ENCODE results near the gene ENHO. TPM values are rescaled to one million over a fixed set of nuclear protein-coding genes. Genes with fewer than 3 reads are reported as not detected.

ENHO gene
- total and polyA plus RNA-seq, 2 experiments from 2014 or later, result 13.8 to 19.7 TPM

DNA sequence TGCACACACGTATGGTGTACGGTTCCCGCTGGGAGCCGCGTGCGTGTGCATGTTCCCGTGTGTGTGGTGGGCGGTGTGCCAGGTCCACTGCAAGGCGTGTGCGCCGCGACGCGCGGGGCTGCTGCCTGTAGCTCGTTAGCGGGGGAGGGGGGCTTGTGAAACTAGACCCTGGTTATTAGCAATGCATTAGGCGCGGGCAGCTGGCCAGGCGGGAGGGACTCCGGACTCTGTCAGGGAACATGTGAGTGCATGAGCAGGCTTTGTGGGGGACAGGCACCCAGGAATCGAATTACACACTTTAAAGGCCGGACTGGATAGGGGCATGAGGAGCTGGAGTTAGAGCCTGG, 32.2 kb upstream of the ENHO start (continued):
- TF ChIP-seq, protein P1, sequence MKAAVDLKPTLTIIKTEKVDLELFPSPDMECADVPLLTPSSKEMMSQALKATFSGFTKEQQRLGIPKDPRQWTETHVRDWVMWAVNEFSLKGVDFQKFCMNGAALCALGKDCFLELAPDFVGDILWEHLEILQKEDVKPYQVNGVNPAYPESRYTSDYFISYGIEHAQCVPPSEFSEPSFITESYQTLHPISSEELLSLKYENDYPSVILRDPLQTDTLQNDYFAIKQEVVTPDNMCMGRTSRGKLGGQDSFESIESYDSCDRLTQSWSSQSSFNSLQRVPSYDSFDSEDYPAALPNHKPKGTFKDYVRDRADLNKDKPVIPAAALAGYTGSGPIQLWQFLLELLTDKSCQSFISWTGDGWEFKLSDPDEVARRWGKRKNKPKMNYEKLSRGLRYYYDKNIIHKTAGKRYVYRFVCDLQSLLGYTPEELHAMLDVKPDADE (IDR thresholded peaks at IDR 0.05), result no peak
- TF ChIP-seq, protein P2, sequence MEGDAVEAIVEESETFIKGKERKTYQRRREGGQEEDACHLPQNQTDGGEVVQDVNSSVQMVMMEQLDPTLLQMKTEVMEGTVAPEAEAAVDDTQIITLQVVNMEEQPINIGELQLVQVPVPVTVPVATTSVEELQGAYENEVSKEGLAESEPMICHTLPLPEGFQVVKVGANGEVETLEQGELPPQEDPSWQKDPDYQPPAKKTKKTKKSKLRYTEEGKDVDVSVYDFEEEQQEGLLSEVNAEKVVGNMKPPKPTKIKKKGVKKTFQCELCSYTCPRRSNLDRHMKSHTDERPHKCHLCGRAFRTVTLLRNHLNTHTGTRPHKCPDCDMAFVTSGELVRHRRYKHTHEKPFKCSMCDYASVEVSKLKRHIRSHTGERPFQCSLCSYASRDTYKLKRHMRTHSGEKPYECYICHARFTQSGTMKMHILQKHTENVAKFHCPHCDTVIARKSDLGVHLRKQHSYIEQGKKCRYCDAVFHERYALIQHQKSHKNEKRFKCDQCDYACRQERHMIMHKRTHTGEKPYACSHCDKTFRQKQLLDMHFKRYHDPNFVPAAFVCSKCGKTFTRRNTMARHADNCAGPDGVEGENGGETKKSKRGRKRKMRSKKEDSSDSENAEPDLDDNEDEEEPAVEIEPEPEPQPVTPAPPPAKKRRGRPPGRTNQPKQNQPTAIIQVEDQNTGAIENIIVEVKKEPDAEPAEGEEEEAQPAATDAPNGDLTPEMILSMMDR (conservative IDR thresholded peaks at IDR 0.05; ENCODE audit: low read depth in 2 of 2), result no peak
- no peak for TF ChIP-seq EZH2 (IDR thresholded peaks at IDR 0.05; ENCODE audit: low read depth, unreplicated experiment)
- TF ChIP-seq, protein P3, sequence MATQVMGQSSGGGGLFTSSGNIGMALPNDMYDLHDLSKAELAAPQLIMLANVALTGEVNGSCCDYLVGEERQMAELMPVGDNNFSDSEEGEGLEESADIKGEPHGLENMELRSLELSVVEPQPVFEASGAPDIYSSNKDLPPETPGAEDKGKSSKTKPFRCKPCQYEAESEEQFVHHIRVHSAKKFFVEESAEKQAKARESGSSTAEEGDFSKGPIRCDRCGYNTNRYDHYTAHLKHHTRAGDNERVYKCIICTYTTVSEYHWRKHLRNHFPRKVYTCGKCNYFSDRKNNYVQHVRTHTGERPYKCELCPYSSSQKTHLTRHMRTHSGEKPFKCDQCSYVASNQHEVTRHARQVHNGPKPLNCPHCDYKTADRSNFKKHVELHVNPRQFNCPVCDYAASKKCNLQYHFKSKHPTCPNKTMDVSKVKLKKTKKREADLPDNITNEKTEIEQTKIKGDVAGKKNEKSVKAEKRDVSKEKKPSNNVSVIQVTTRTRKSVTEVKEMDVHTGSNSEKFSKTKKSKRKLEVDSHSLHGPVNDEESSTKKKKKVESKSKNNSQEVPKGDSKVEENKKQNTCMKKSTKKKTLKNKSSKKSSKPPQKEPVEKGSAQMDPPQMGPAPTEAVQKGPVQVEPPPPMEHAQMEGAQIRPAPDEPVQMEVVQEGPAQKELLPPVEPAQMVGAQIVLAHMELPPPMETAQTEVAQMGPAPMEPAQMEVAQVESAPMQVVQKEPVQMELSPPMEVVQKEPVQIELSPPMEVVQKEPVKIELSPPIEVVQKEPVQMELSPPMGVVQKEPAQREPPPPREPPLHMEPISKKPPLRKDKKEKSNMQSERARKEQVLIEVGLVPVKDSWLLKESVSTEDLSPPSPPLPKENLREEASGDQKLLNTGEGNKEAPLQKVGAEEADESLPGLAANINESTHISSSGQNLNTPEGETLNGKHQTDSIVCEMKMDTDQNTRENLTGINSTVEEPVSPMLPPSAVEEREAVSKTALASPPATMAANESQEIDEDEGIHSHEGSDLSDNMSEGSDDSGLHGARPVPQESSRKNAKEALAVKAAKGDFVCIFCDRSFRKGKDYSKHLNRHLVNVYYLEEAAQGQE (IDR thresholded peaks at IDR 0.05; ENCODE audit: unreplicated experiment), result no peak

DNA sequence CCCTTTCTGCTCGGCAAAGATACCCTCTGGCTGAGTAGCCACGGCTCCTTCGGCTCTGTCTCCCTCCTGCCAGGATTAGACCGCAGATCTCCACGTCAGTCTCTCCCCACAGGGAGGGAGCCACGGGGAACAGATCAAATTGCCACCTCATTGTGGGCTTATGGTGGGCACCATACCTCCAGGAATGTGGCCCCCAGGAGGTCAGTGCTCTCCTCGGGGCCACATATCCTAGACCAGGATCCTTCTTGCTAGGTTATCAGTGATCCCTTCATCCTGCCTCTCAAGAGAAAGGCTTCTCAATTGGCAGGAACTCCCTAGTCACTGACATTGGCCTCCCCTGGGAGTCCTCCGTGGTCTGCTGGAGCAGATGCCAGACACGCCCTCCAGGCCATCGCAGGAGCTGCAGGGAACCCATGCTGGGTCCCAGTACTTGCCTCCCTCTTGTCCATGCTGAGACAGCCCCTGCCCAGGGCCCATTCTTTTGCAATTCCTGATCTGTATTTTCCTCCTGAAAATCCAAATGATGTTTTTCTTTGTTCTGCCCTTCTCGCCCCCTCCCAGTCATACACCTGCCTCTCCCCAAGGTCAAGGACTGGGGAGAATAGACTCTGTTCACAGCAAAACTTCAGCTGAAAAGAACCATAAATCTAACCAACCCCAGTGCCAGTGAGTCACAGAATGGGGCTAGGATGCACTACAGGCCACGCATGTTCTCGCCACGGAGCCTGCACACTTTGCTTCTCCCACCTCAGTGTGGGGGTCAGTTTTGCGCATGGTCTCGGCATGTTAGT, 31.6 kb upstream of the ENHO start:
- Histone ChIP-seq H3K4me3 (no peak overlapping the region), H3K27ac (ENCODE audit: low read depth) (no peak overlapping the region), H3K4me1 (ENCODE audit: insufficient read depth) (peaks cover 20% of the 10 kb centered on the region), H3K36me3 (ENCODE audit: insufficient read depth) (no peaks in the 10 kb centered on the region), H3K9me2 (ENCODE audit: insufficient read depth) (no peaks in the 10 kb centered on the region), H4K20me1 (replicated peaks; ENCODE audit: insufficient read depth) (no peaks in the 10 kb centered on the region), H3K4me2 (no peak overlapping the region; the same call in 1 of the 2 replicates), H2AFZ (no peak overlapping the region; the same call in 1 of the 2 replicates), H3F3A (replicated peaks; ENCODE audit: low read depth) (no peaks in the 10 kb centered on the region), H3K79me2 (replicated peaks; ENCODE audit: insufficient read depth) (no peaks in the 10 kb centered on the region), H3K27me3 (ENCODE audit: insufficient read depth) (no peaks in the 10 kb centered on the region)
- H3K27ac Mint-ChIP-seq, result no peak overlapping the region; the same call in 1 of the 2 replicates
- H3K36me3 Mint-ChIP-seq (ENCODE audit: low read depth), result no peaks in the 10 kb centered on the region
- peaks cover 30% of the 10 kb centered on the region for H3K4me1 Mint-ChIP-seq
- DNase-seq (ENCODE audit: low spot score), result no peak
- ATAC-seq, result peak; percentile 52
- peaks cover 20% of the 10 kb centered on the region for H3K27me3 Mint-ChIP-seq (ENCODE audit: insufficient read depth, low read depth, poor library complexity)
- H3K9me3 Mint-ChIP-seq, result no peaks in the 10 kb centered on the region
- H3K4me3 Mint-ChIP-seq, result no peak overlapping the region; the same call in 2 of the 3 replicates
- TF ChIP-seq ZNF114 (CRISPR knock-in tag; IDR thresholded peaks at IDR 0.05) (no peak), EZH2phosphoT487 (IDR thresholded peaks at IDR 0.05; ENCODE audit: unreplicated experiment) (no peak), JUNB (IDR thresholded peaks at IDR 0.05; ENCODE audit: unreplicated experiment) (no peak), STAT1 (IDR thresholded peaks at IDR 0.05; ENCODE audit: unreplicated experiment) (no peak), ZNF331 (CRISPR knock-in tag; IDR thresholded peaks at IDR 0.05; ENCODE audit: low read depth) (no peak), NANOG (IDR thresholded peaks at IDR 0.05; ENCODE audit: borderline replicate concordance) (no peak), POLR2AphosphoS5 (IDR thresholded peaks at IDR 0.05; ENCODE audit: low read depth) (no peak), CREB1 (CRISPR knock-in tag; IDR thresholded peaks at IDR 0.05; ENCODE audit: low read depth) (no peak)
- TF ChIP-seq, protein P1 (IDR thresholded peaks at IDR 0.05), result no peak

All from GM23338 (cell line).